Breast epithelium (tissue), 3 donors: ENCODE data around the gene HDAC4.

Experiments
- POLR2A ChIP-seq: fragments of 450-650 bp; IDR thresholded peaks from one replicate; pipeline ENCODE4 v1.6.1; 2016; ENCODE audit warnings: antibody characterized with exemption, mild to moderate bottlenecking, moderate library complexity
- POLR2AphosphoS5 ChIP-seq, 3 donors: sonication (generic); formaldehyde crosslinking; IDR thresholded peaks; one replicate each; pipeline ENCODE4 v1.6.1; 2017; ENCODE audit warnings: antibody characterized with exemption in 3 of 3
- TF ChIP-seq, protein P1 (sequence below), 3 donors: fragments of 450-650 bp; IDR thresholded peaks; one replicate each; pipeline ENCODE4 v1.5.1; 2016 to 2017; ENCODE audit warnings: antibody characterized with exemption in 3 of 3, mild to moderate bottlenecking in 3 of 3, moderate library complexity in 3 of 3

DNA sequence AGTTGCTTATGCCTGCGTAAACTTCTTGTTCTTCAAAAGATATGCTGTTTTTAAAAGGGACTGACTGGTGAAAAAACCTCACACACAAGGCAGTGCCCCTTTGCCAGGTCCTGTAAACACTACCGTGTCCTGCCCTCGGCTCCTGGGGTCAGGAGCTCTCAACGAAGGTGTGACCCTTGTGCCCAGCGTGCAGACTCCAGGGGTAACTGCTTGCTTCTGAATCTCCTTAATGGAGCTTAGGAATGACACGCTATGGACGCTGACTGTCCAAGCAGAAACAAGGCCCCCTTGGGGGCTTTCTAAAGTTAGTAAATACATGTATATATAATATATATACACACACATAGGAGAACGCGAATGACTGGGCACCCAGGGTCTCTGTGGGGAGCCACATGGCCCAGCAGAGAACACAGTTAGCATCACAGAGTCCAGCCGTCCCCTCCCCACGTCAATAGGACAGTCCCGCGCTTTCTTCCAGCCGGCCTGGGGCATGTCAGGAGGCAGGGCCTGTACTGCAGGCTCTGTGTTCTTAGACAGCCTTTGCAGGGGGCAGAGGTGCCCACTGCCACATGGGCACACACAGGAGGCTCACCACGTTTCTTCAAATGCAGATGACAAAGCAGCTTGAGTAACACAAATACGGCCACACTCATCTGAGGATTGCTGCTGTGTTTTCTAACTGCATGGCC, 96.1 kb downstream of the HDAC4 start:
- TF ChIP-seq POLR2A (no peak), POLR2AphosphoS5 (IDR thresholded peaks at IDR 0.05) (no peak)
- TF ChIP-seq, protein P1, sequence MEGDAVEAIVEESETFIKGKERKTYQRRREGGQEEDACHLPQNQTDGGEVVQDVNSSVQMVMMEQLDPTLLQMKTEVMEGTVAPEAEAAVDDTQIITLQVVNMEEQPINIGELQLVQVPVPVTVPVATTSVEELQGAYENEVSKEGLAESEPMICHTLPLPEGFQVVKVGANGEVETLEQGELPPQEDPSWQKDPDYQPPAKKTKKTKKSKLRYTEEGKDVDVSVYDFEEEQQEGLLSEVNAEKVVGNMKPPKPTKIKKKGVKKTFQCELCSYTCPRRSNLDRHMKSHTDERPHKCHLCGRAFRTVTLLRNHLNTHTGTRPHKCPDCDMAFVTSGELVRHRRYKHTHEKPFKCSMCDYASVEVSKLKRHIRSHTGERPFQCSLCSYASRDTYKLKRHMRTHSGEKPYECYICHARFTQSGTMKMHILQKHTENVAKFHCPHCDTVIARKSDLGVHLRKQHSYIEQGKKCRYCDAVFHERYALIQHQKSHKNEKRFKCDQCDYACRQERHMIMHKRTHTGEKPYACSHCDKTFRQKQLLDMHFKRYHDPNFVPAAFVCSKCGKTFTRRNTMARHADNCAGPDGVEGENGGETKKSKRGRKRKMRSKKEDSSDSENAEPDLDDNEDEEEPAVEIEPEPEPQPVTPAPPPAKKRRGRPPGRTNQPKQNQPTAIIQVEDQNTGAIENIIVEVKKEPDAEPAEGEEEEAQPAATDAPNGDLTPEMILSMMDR (IDR thresholded peaks at IDR 0.05), result no peak
